BLaER1 (cell line): Measurements from ENCODE around the gene FBXW11.
"Not testable (repeated sequence)": the region's sequence is repeated elsewhere in the genome, so short reads cannot be mapped to it uniquely, and the experiment has no call there.

ENCODE experiments used
- H3K27ac ChIP-seq: shearing (Covaris generic); formaldehyde crosslinking; 2 replicates; pipeline ENCODE4 v1.8.1; 2022
- H3K27me3 ChIP-seq: shearing (Covaris generic); formaldehyde crosslinking; 2 replicates; pipeline ENCODE4 v1.8.1; 2022
- H3K36me3 ChIP-seq: shearing (Covaris generic); formaldehyde crosslinking; 2 replicates; pipeline ENCODE4 v1.8.1; 2022
- H3K4me1 ChIP-seq: shearing (Covaris generic); formaldehyde crosslinking; 2 replicates; pipeline ENCODE4 v1.8.1; 2022
- H3K4me2 ChIP-seq: shearing (Covaris generic); formaldehyde crosslinking; 2 replicates; pipeline ENCODE4 v1.8.1; 2022
- H3K4me3 ChIP-seq: shearing (Covaris generic); formaldehyde crosslinking; 2 replicates; pipeline ENCODE4 v1.8.1; 2022
- H3K9ac ChIP-seq: shearing (Covaris generic); formaldehyde crosslinking; 2 replicates; pipeline ENCODE4 v1.8.1; 2022
- H3K9me3 ChIP-seq: shearing (Covaris generic); formaldehyde crosslinking; 2 replicates; pipeline ENCODE4 v1.8.1; 2022
- H4K20me1 ChIP-seq: shearing (Covaris generic); formaldehyde crosslinking; 2 replicates; pipeline ENCODE4 v1.8.1; 2022
- Cebpa-rat ChIP-seq: shearing (Covaris generic); IDR thresholded peaks from 2 replicates; pipeline ENCODE4 v1.8.1; 2022

FBXW11 gene

GRCh38 chr5:171986772-171987171 is 19.7 kb downstream of the FBXW11 start:
- H3K4me2 ChIP-seq: no peak overlapping the region
- H4K20me1 ChIP-seq: peaks cover 100% of the 10 kb centered on the region
- H3K27ac ChIP-seq: no peak overlapping the region
- H3K9ac ChIP-seq: no peak overlapping the region
- 0 out of 2 replicates have a peak, but pooled peaks cover 12% of the 10 kb centered on the region for H3K4me1 ChIP-seq
- H3K4me3 ChIP-seq: no peak overlapping the region
- no peaks in the 10 kb centered on the region for H3K27me3 ChIP-seq
- no peak for TF ChIP-seq Cebpa-rat
- H3K9me3 ChIP-seq: peaks cover 20% of the 10 kb centered on the region
- peaks cover 70% of the 10 kb centered on the region for H3K36me3 ChIP-seq

- peaks cover 71% of the 10 kb centered on the region for H3K36me3 ChIP-seq
Observed at GRCh38 chr5:171984748-171985419, 21.6 kb downstream of the FBXW11 start.

GRCh38 chr5:171981847-171982246 is 24.6 kb downstream of the FBXW11 start:
- peaks cover 47% of the 10 kb centered on the region for H3K9me3 ChIP-seq
- H4K20me1 ChIP-seq: peaks cover 86% of the 10 kb centered on the region
- H3K4me2 ChIP-seq: no peak overlapping the region
- H3K4me1 ChIP-seq: peaks cover 21% of the 10 kb centered on the region
- TF ChIP-seq Cebpa-rat: no peak
- no peak overlapping the region for H3K27ac ChIP-seq
- H3K9ac ChIP-seq: no peak overlapping the region
- H3K36me3 ChIP-seq: peaks cover 59% of the 10 kb centered on the region
- H3K4me3 ChIP-seq: no peak overlapping the region
- H3K27me3 ChIP-seq: no peaks in the 10 kb centered on the region

More at GRCh38 chr5:171984748-171985419, 21.6 kb downstream of the FBXW11 start:
- H3K27ac ChIP-seq: no peak overlapping the region
- H3K4me2 ChIP-seq: no peak overlapping the region
- no peak for TF ChIP-seq Cebpa-rat
- no peak overlapping the region for H3K9ac ChIP-seq
- peaks cover 95% of the 10 kb centered on the region for H4K20me1 ChIP-seq
- no peaks in the 10 kb centered on the region for H3K27me3 ChIP-seq
- no peak overlapping the region for H3K4me3 ChIP-seq
- H3K4me1 ChIP-seq: 0 out of 2 replicates have a peak, but pooled peaks cover 5% of the 10 kb centered on the region
- H3K9me3 ChIP-seq: peaks cover 37% of the 10 kb centered on the region

- Histone ChIP-seq H3K4me2 (no peak overlapping the region), H3K9ac (no peak overlapping the region), H3K27me3 (no peaks in the 10 kb centered on the region), H3K4me1 (peaks cover 21% of the 10 kb centered on the region), H3K36me3 (peaks cover 62% of the 10 kb centered on the region), H4K20me1 (peaks cover 86% of the 10 kb centered on the region), H3K4me3 (no peak overlapping the region), H3K27ac (no peak overlapping the region), H3K9me3 (peaks cover 47% of the 10 kb centered on the region)
- TF ChIP-seq Cebpa-rat: no peak
Observed at GRCh38 chr5:171980792-171981191, 25.6 kb downstream of the FBXW11 start.

- Histone ChIP-seq H3K9ac (no peak overlapping the region), H3K9me3 (peaks cover 50% of the 10 kb centered on the region), H4K20me1 (peaks cover 86% of the 10 kb centered on the region), H3K4me1 (peaks cover 21% of the 10 kb centered on the region), H3K27ac (no peak overlapping the region), H3K4me3 (no peak overlapping the region), H3K36me3 (peaks cover 64% of the 10 kb centered on the region), H3K4me2 (no peak overlapping the region), H3K27me3 (no peaks in the 10 kb centered on the region)
- TF ChIP-seq Cebpa-rat: no peak
Observed at GRCh38 chr5:171979606-171980005, 26.8 kb downstream of the FBXW11 start.

GRCh38 chr5:171978519-171978918 is 27.9 kb downstream of the FBXW11 start:
- no peak for TF ChIP-seq Cebpa-rat
- peaks cover 67% of the 10 kb centered on the region for H3K36me3 ChIP-seq
- peaks cover 56% of the 10 kb centered on the region for H3K9me3 ChIP-seq
- H3K9ac ChIP-seq: no peak overlapping the region
- no peak overlapping the region for H3K27ac ChIP-seq
- peak overlapping the region; percentile 56 for H3K4me2 ChIP-seq
- H3K4me3 ChIP-seq: no peak overlapping the region
- H3K4me1 ChIP-seq: peaks cover 21% of the 10 kb centered on the region
- H4K20me1 ChIP-seq: peaks cover 83% of the 10 kb centered on the region
- no peaks in the 10 kb centered on the region for H3K27me3 ChIP-seq

GRCh38 chr5:171978016-171978415 is 28.4 kb downstream of the FBXW11 start:
- peak overlapping the region; percentile 56 for H3K4me2 ChIP-seq
- no peak overlapping the region for H3K9ac ChIP-seq
- H3K27ac ChIP-seq: no peak overlapping the region
- no peak overlapping the region for H3K4me3 ChIP-seq
- H3K36me3 ChIP-seq: peaks cover 62% of the 10 kb centered on the region
- peaks cover 21% of the 10 kb centered on the region for H3K4me1 ChIP-seq
- no peak for TF ChIP-seq Cebpa-rat
- H3K27me3 ChIP-seq: no peaks in the 10 kb centered on the region
- H4K20me1 ChIP-seq: peaks cover 82% of the 10 kb centered on the region
- peaks cover 53% of the 10 kb centered on the region for H3K9me3 ChIP-seq

- TF ChIP-seq Cebpa-rat: peak; percentile 94
- H4K20me1 ChIP-seq: peaks cover 81% of the 10 kb centered on the region
- not testable (repeated sequence) for H3K9ac ChIP-seq, H3K27ac ChIP-seq, H3K4me3 ChIP-seq, H3K27me3 ChIP-seq
- peak overlapping the region; percentile 56 for H3K4me2 ChIP-seq
- peaks cover 46% of the 10 kb centered on the region for H3K9me3 ChIP-seq
- H3K4me1 ChIP-seq: peaks cover 21% of the 10 kb centered on the region
- peaks cover 56% of the 10 kb centered on the region for H3K36me3 ChIP-seq
Observed at GRCh38 chr5:171977244-171977950, 29.0 kb downstream of the FBXW11 start.

GRCh38 chr5:171975877-171976667 is 30.4 kb downstream of the FBXW11 start:
- Histone ChIP-seq H3K9ac (no peak overlapping the region), H3K27ac (no peak overlapping the region), H4K20me1 (peaks cover 79% of the 10 kb centered on the region), H3K4me3 (no peak overlapping the region), H3K27me3 (no peaks in the 10 kb centered on the region), H3K4me2 (no peak overlapping the region), H3K4me1 (peaks cover 21% of the 10 kb centered on the region), H3K36me3 (peaks cover 52% of the 10 kb centered on the region), H3K9me3 (peaks cover 44% of the 10 kb centered on the region)
- TF ChIP-seq Cebpa-rat: no peak
